Measurements from ENCODE around the gene RFX8.

Gene RFX8

DNA sequence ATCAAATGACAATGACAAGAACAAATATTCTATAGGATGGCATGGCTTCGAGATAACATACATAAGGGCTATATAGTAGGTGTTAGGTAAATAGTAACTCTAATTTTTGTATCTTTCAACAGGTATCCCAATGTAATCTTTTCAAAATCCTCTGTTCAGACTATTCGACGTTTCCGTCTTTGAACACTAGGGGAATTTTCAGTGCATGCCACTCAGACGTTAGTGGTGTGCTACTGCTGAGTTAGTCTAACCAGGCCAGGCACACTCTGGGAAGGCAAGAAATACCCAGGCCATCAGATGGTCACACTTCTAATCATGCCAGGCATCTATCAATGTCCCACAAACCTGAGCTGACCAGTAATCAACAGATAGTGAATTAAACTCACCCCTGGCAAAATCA lies 73.0 kb downstream of the RFX8 start:
- no peak overlapping the region for H3K9ac ChIP-seq (ENCODE audit: low read depth, low read length, poor library complexity, severe bottlenecking)

DNA sequence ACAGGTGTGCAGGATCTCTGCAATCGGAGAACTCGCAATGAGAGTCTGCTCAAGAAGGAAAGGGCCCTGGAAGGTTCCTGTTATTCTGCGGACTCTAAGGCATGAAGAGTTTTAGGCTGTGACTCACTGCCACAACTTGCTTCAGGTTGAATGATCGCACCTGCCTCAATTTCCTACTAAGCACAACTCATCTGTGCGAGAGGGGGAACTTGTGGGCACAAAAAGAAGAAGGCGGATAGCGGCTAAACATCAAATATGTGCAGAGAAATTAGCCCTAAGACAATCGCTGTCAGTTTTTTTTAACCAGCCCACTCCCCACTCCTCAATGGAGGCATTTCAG lies 73.6 kb downstream of the RFX8 start:
- Histone ChIP-seq H3K4me3 (ENCODE audit: low read length, poor library complexity, severe bottlenecking) (no peak overlapping the region), H3K4me2 (ENCODE audit: low read depth, low read length, poor library complexity, severe bottlenecking) (peak overlapping the region; percentile 46), H3K9ac (ENCODE audit: low read depth, low read length, poor library complexity, severe bottlenecking) (no peak overlapping the region), H3K27me3 (ENCODE audit: insufficient read depth, low read length, poor library complexity, severe bottlenecking) (no peaks in the 10 kb centered on the region), H3F3A (ENCODE audit: low read depth) (no peaks in the 10 kb centered on the region), H3K9me2 (replicated peaks; ENCODE audit: low read depth, low read length) (no peaks in the 10 kb centered on the region), H3K79me2 (ENCODE audit: insufficient read depth, low read length) (no peaks in the 10 kb centered on the region), H4K20me1 (ENCODE audit: insufficient read depth, low read length, poor library complexity, severe bottlenecking) (no peaks in the 10 kb centered on the region), H3K36me3 (ENCODE audit: insufficient read depth, low read length) (no peaks in the 10 kb centered on the region), H3K4me1 (ENCODE audit: insufficient read depth, low read length, poor library complexity, severe bottlenecking) (peaks cover 32% of the 10 kb centered on the region), H2AFZ (ENCODE audit: low read length) (no peak overlapping the region), H3K9me3 (ENCODE audit: insufficient read depth, low read depth, low read length) (no peaks in the 10 kb centered on the region)
- TF ChIP-seq, protein P1, sequence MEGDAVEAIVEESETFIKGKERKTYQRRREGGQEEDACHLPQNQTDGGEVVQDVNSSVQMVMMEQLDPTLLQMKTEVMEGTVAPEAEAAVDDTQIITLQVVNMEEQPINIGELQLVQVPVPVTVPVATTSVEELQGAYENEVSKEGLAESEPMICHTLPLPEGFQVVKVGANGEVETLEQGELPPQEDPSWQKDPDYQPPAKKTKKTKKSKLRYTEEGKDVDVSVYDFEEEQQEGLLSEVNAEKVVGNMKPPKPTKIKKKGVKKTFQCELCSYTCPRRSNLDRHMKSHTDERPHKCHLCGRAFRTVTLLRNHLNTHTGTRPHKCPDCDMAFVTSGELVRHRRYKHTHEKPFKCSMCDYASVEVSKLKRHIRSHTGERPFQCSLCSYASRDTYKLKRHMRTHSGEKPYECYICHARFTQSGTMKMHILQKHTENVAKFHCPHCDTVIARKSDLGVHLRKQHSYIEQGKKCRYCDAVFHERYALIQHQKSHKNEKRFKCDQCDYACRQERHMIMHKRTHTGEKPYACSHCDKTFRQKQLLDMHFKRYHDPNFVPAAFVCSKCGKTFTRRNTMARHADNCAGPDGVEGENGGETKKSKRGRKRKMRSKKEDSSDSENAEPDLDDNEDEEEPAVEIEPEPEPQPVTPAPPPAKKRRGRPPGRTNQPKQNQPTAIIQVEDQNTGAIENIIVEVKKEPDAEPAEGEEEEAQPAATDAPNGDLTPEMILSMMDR (conservative IDR thresholded peaks at IDR 0.05; ENCODE audit: low read length) = no peak
- TF ChIP-seq EZH2phosphoT487 (IDR thresholded peaks at IDR 0.05; ENCODE audit: borderline replicate concordance) = no peak

More for the DNA sequence above, 73.0 kb downstream of the RFX8 start:
- Histone ChIP-seq H3K36me3 (ENCODE audit: insufficient read depth, low read length) (no peaks in the 10 kb centered on the region), H2AFZ (ENCODE audit: low read length) (no peak overlapping the region), H3K4me1 (ENCODE audit: insufficient read depth, low read length, poor library complexity, severe bottlenecking) (peaks cover 32% of the 10 kb centered on the region), H3K9me3 (ENCODE audit: insufficient read depth, low read depth, low read length) (no peaks in the 10 kb centered on the region), H4K20me1 (ENCODE audit: insufficient read depth, low read length, poor library complexity, severe bottlenecking) (no peaks in the 10 kb centered on the region), H3K79me2 (ENCODE audit: insufficient read depth, low read length) (no peaks in the 10 kb centered on the region), H3K9me2 (replicated peaks; ENCODE audit: low read depth, low read length) (no peaks in the 10 kb centered on the region), H3K27me3 (ENCODE audit: insufficient read depth, low read length, poor library complexity, severe bottlenecking) (no peaks in the 10 kb centered on the region), H3F3A (ENCODE audit: low read depth) (no peaks in the 10 kb centered on the region), H3K4me3 (ENCODE audit: low read length, poor library complexity, severe bottlenecking) (no peak overlapping the region), H3K4me2 (ENCODE audit: low read depth, low read length, poor library complexity, severe bottlenecking) (no peak overlapping the region)
- TF ChIP-seq EZH2phosphoT487 (IDR thresholded peaks at IDR 0.05; ENCODE audit: borderline replicate concordance) = no peak
- TF ChIP-seq, protein P1 (conservative IDR thresholded peaks at IDR 0.05; ENCODE audit: low read length) = peak; percentile 51

DNA sequence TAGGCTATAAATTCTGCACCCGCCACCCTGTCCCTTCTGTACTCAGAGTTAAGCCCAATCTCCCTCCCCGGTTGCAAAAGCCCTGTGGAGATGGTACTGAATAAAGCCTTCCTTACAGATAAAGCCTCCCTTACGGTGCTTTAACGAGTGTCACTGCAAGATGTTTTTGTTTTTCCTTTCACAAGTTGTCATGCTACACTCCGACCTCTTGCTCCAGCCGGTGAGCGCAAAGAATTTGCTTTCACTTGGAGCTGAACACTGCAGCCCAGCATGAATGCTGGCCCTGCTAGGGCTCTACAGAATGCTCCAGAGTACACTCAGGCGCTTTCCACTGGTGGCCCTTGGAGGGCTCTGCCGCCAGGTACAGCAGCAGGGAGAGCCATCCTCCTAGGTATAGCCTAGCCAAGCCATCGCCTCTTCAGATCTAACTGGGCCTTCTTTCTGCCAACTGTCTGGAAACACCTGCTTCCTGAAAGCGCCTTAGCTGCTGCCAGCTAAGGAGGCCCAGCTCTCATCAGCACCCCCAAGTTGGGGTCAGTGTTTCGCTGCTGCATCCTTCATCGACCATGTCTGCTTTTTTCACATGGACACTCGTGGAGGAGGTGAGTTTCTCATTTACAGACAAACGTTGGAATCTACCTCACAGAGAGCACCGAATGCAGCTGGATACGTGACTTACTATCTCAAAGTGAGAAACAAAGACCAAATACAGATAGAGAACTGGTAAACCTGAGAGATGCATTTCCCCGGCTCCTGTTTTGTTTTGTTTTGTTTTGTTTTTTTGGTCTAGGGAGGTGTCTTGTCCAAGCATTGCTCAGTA lies 74.2 kb downstream of the RFX8 start:
- H3K79me2 ChIP-seq (ENCODE audit: insufficient read depth, low read length) = no peaks in the 10 kb centered on the region
- no peaks in the 10 kb centered on the region for H4K20me1 ChIP-seq (ENCODE audit: insufficient read depth, low read length, poor library complexity, severe bottlenecking)
- H3K9me3 ChIP-seq (ENCODE audit: insufficient read depth, low read depth, low read length) = no peaks in the 10 kb centered on the region
- no peaks in the 10 kb centered on the region for H3K9me2 ChIP-seq (replicated peaks; ENCODE audit: low read depth, low read length)
- no peaks in the 10 kb centered on the region for H3K27me3 ChIP-seq (ENCODE audit: insufficient read depth, low read length, poor library complexity, severe bottlenecking)
- H3K9ac ChIP-seq (ENCODE audit: low read depth, low read length, poor library complexity, severe bottlenecking) = peak overlapping the region; percentile 24
- no peaks in the 10 kb centered on the region for H3K36me3 ChIP-seq (ENCODE audit: insufficient read depth, low read length)
- H3K4me3 ChIP-seq (ENCODE audit: low read length, poor library complexity, severe bottlenecking) = no peak overlapping the region
- TF ChIP-seq EZH2phosphoT487 (IDR thresholded peaks at IDR 0.05; ENCODE audit: borderline replicate concordance) = no peak
- TF ChIP-seq, protein P1 (conservative IDR thresholded peaks at IDR 0.05; ENCODE audit: low read length) = peak; percentile 15; the same call in 1 of the 2 replicates
- no peaks in the 10 kb centered on the region for H3F3A ChIP-seq (ENCODE audit: low read depth)
- H3K4me2 ChIP-seq (ENCODE audit: low read depth, low read length, poor library complexity, severe bottlenecking) = peak overlapping the region; percentile 46
- peaks cover 32% of the 10 kb centered on the region for H3K4me1 ChIP-seq (ENCODE audit: insufficient read depth, low read length, poor library complexity, severe bottlenecking)
- H2AFZ ChIP-seq (ENCODE audit: low read length) = no peak overlapping the region
